NCI-H1092 (cell line): ENCODE data around the gene RRP12.
"Not testable (repeated sequence)": the region's sequence is repeated elsewhere in the genome, so short reads cannot be mapped to it uniquely, and the experiment has no call there.

Experiments
- DNase-seq: peaks from one replicate; lab custom pipeline; 2025; lab: John Stamatoyannopoulos, UW

Gene RRP12

GRCh38 chr10:97400665-97401454 is at the start of gene RRP12:
Gene RRP12 (minus strand): TSS chr10:97401340. CDS start chr10:97401231, 109 bp downstream.
- peak; percentile 89 for DNase-seq

GRCh38 chr10:97450828-97451227 is 49.7 kb upstream of the RRP12 start:
- no peak for DNase-seq

- peak; percentile 84 for DNase-seq
These were observed 44.8 kb upstream of the RRP12 start, which contains the start of the genes EXOSC1 and ZDHHC16 for GRCh38 chr10:97445722-97446639. Gene EXOSC1 (minus strand): TSS chr10:97446006. CDS start chr10:97445985, 21 bp downstream. Gene ZDHHC16 (plus strand): TSS chr10:97446175. CDS start chr10:97451676, 5,501 bp downstream.

GRCh38 chr10:97445357-97445721 is 44.2 kb upstream of the RRP12 start:
- no peak for DNase-seq

- no peak for DNase-seq
These were observed 43.1 kb upstream of the RRP12 start for GRCh38 chr10:97444212-97444611.

- no peak for DNase-seq
These were observed 41.1 kb upstream of the RRP12 start for GRCh38 chr10:97442277-97442676.

GRCh38 chr10:97435211-97435610 is 34.1 kb upstream of the RRP12 start:
- DNase-seq: no peak

GRCh38 chr10:97434557-97434956 is 33.4 kb upstream of the RRP12 start:
- no peak for DNase-seq

GRCh38 chr10:97434055-97434454 is 32.9 kb upstream of the RRP12 start:
- no peak for DNase-seq

GRCh38 chr10:97428572-97428981 is 27.4 kb upstream of the RRP12 start:
- no peak for DNase-seq

GRCh38 chr10:97427571-97428179 is 26.5 kb upstream of the RRP12 start:
- no peak for DNase-seq

GRCh38 chr10:97426776-97427570 is 25.8 kb upstream of the RRP12 start:
- DNase-seq: no peak

- DNase-seq: peak; percentile 84
These were observed 25.0 kb upstream of the RRP12 start, which contains the start of gene PGAM1 for GRCh38 chr10:97425964-97426775. Gene PGAM1 (plus strand): TSS chr10:97426191. CDS start chr10:97426308, 117 bp downstream.

- DNase-seq: not testable (repeated sequence)
These were observed 22.6 kb upstream of the RRP12 start for GRCh38 chr10:97423757-97424098.

GRCh38 chr10:97416565-97416964 is 15.4 kb upstream of the RRP12 start:
- DNase-seq: no peak

- no peak for DNase-seq
These were observed 11.8 kb upstream of the RRP12 start for GRCh38 chr10:97412891-97413304.

- DNase-seq: no peak
These were observed 10.3 kb upstream of the RRP12 start for GRCh38 chr10:97411406-97411805.

- DNase-seq: no peak
These were observed 7.4 kb upstream of the RRP12 start for GRCh38 chr10:97408496-97408992.

GRCh38 chr10:97407952-97408248 is 6.8 kb upstream of the RRP12 start:
- no peak for DNase-seq

- DNase-seq: peak; percentile 37
These were observed 6.2 kb upstream of the RRP12 start for GRCh38 chr10:97407211-97407951.
